Measurements from ENCODE around the gene DPH7. TPM values are rescaled to one million over a fixed set of nuclear protein-coding genes. Genes with fewer than 3 reads are reported as not detected.

DPH7 gene
- total RNA-seq, 1 donor from 2014 or later = 57.2 TPM

GRCh38 chr9:137506274-137506673, 72.5 kb downstream of the DPH7 start:
- Histone ChIP-seq H3K4me3 (no peak overlapping the region), H3K27ac (no peak overlapping the region), H3K27me3 (no peaks in the 10 kb centered on the region), H3K4me1 (no peaks in the 10 kb centered on the region), H3K36me3 (peaks cover 2 to 3% of the 10 kb centered on the region in 2 donors), H3K9me3 (no peaks in the 10 kb centered on the region)
- TF ChIP-seq, protein P1, sequence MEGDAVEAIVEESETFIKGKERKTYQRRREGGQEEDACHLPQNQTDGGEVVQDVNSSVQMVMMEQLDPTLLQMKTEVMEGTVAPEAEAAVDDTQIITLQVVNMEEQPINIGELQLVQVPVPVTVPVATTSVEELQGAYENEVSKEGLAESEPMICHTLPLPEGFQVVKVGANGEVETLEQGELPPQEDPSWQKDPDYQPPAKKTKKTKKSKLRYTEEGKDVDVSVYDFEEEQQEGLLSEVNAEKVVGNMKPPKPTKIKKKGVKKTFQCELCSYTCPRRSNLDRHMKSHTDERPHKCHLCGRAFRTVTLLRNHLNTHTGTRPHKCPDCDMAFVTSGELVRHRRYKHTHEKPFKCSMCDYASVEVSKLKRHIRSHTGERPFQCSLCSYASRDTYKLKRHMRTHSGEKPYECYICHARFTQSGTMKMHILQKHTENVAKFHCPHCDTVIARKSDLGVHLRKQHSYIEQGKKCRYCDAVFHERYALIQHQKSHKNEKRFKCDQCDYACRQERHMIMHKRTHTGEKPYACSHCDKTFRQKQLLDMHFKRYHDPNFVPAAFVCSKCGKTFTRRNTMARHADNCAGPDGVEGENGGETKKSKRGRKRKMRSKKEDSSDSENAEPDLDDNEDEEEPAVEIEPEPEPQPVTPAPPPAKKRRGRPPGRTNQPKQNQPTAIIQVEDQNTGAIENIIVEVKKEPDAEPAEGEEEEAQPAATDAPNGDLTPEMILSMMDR (IDR thresholded peaks at IDR 0.05) = no peak
- intact Hi-C loops (cut with DNase I) = no loop called here
- DNase-seq (ENCODE audit: low spot score in 2 of 2) = no peak

GRCh38 chr9:137505421-137506140, 73.1 kb downstream of the DPH7 start:
- no peak for DNase-seq (ENCODE audit: low spot score in 2 of 2)
- Histone ChIP-seq H3K27ac (no peak overlapping the region), H3K9me3 (no peaks in the 10 kb centered on the region), H3K27me3 (no peaks in the 10 kb centered on the region), H3K4me1 (no peaks in the 10 kb centered on the region), H3K36me3 (peaks cover 3 to 5% of the 10 kb centered on the region in 2 donors), H3K4me3 (no peak overlapping the region)
- TF ChIP-seq, protein P1 (IDR thresholded peaks at IDR 0.05) = no peak
- intact Hi-C loops (cut with DNase I) = no loop called here

Other genes starting within 250 kb of the DPH7 start
- 16.7 TPM for gene EXD3, start 155.8 kb downstream of the DPH7 start, total RNA-seq
- 6.9 TPM for gene NOXA1, start 155.5 kb downstream of the DPH7 start, total RNA-seq
- gene ENTPD8, start 137.6 kb downstream of the DPH7 start, total RNA-seq = not detected
- gene NSMF, start 119.6 kb downstream of the DPH7 start, total RNA-seq = 231 TPM
- 13.5 TPM for gene PNPLA7, start 28.5 kb downstream of the DPH7 start, total RNA-seq
- gene MRPL41, start 27.0 kb downstream of the DPH7 start, total RNA-seq = 121 TPM
- 4.3 TPM for gene ZMYND19, start 11.6 kb upstream of the DPH7 start, total RNA-seq
- gene ARRDC1, start 26.8 kb upstream of the DPH7 start, total RNA-seq = 56.8 TPM
- gene EHMT1, start 40.1 kb upstream of the DPH7 start, total RNA-seq = 49.9 TPM